NCI-H2227 treated with DMSO at 0.1 percent for 48 hours (cell line): ENCODE measurements around the gene COL2A1.
"Not testable (repeated sequence)": the region's sequence is repeated elsewhere in the genome, so short reads cannot be mapped to it uniquely, and the experiment has no call there.

Experiments used
- DNase-seq: peaks from one replicate; lab custom pipeline; 2025; lab: John Stamatoyannopoulos, UW

Gene COL2A1

GRCh38 chr12:47975816-47976215, 28.5 kb downstream of the COL2A1 start:
- DNase-seq: no peak

GRCh38 chr12:47975036-47975620, 29.1 kb downstream of the COL2A1 start:
- no peak for DNase-seq

GRCh38 chr12:47973870-47974269, 30.4 kb downstream of the COL2A1 start:
- no peak for DNase-seq

- no peak for DNase-seq
These were observed 31.4 kb downstream of the COL2A1 start for GRCh38 chr12:47972895-47973294.

GRCh38 chr12:47970843-47971242, 33.4 kb downstream of the COL2A1 start:
- no peak for DNase-seq

- no peak for DNase-seq
These were observed 34.4 kb downstream of the COL2A1 start for GRCh38 chr12:47969845-47970244.

- no peak for DNase-seq
These were observed 36.6 kb downstream of the COL2A1 start for GRCh38 chr12:47967461-47968321.

- no peak for DNase-seq
These were observed 38.7 kb downstream of the COL2A1 start for GRCh38 chr12:47965581-47965980.

- peak; percentile 2 for DNase-seq
These were observed 40.1 kb downstream of the COL2A1 start for GRCh38 chr12:47964106-47964728.

GRCh38 chr12:47963340-47964040, 40.8 kb downstream of the COL2A1 start, which contains the start of gene TMEM106C:
Gene TMEM106C (plus strand): TSS chr12:47963596. CDS start chr12:47964237, 641 bp downstream.
- DNase-seq: peak; percentile 90

- no peak for DNase-seq
These were observed 42.1 kb downstream of the COL2A1 start for GRCh38 chr12:47962198-47962597.

GRCh38 chr12:47957671-47958070, 46.6 kb downstream of the COL2A1 start:
- not testable (repeated sequence) for DNase-seq

GRCh38 chr12:47955059-47955458, 49.2 kb downstream of the COL2A1 start:
- DNase-seq: no peak

- DNase-seq: no peak
These were observed 49.7 kb downstream of the COL2A1 start for GRCh38 chr12:47954467-47955045.

- no peak for DNase-seq
These were observed 50.2 kb downstream of the COL2A1 start for GRCh38 chr12:47954058-47954457.

GRCh38 chr12:47950856-47951468, 53.3 kb downstream of the COL2A1 start:
- no peak for DNase-seq

GRCh38 chr12:47949441-47950341, 54.6 kb downstream of the COL2A1 start:
- peak; percentile 29 for DNase-seq

GRCh38 chr12:47947341-47947740, 56.9 kb downstream of the COL2A1 start:
- peak; percentile 2 for DNase-seq

- DNase-seq: no peak
These were observed 57.6 kb downstream of the COL2A1 start for GRCh38 chr12:47946413-47947323.
